Measurements from ENCODE around the gene RAD51AP1. TPM values are rescaled to one million over a fixed set of nuclear protein-coding genes. Genes with fewer than 3 reads are reported as not detected.
"Not testable (repeated sequence)": the region's sequence is repeated elsewhere in the genome, so short reads cannot be mapped to it uniquely, and the experiment has no call there.

RAD51AP1 gene
- 4.1 and 8.5 TPM in 2 replicates for total RNA-seq

- DNase-seq (ENCODE audit: extremely low read depth, low read depth, low spot score): peak; percentile 93
These were observed at the start of gene RAD51AP1 for GRCh38 chr12:4538207-4539160. TSS of gene RAD51AP1 (plus strand) at chr12:4538890. CDS start at chr12:4538940, 50 bp downstream.

DNA sequence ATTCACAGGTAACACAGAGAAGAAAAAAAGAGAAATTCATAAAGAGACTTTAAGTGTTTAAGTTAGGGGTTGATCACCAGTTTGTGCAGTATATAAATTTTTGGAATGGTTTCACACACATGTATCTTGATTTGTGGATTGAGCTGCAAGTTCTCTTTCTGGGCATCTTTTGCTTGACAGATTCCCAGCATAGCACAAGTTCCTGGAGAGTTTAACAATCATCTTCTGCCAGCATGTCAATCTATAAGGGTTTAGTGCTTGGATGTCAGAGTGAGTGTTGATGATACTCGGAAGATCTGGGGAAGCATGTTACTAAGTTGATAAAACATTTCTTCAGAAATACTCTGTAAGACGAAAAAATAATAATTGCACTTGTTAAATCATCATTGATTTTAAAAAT lies 49.1 kb upstream of the RAD51AP1 start:
- DNase-seq (ENCODE audit: extremely low read depth, low read depth, low spot score): no peak

DNA sequence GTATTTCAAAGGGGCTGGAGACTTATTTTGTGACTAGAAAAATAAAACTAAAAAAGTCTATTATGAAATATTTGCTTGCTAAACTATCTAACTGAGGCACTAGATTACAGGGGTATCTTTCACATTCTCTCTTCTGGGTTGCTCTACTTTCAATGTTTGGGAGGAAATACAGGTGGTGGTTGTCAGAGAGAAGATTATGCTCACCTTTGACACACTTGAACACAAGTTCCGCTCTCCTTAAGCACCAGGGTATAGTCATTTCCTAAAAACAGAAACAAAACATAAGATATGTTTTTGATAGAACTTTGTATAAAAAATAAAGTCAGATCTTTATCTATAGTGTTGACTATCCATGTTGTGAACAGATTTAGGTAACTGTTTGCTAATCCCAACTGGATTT lies 47.7 kb upstream of the RAD51AP1 start:
- no peak for DNase-seq (ENCODE audit: extremely low read depth, low read depth, low spot score)

DNA sequence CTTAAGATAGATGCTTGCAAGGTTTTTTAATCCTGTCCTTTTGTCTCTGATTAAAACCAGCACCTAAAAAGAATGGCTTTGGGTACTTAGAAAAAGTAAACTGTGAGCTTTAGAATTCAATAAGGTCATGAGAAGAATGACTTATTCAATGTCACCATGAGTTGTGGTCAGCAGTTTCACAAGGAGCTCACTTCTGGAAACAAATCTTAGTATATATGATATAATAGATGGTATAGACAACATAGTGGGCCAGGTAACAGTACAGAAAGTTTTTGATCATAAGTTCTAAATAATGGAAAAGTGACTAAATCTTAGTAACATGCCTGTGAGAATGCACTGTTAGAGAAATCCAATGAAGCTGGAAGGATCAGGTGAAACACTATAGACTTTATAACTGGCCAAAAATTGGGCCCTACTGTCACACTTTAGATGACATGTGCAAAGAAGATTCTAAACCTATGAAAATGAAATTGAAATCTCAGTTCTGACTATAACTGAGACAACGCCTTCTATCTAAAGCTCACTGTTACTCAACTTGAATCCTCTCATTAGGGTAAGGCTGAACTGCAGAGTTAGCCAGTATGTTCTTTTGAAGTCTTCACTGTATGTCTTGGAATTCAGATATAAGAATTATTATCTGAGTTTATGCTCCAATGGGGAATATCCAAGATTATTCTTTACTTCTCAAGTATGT lies 42.4 kb upstream of the RAD51AP1 start:
- no peak for DNase-seq (ENCODE audit: extremely low read depth, low read depth, low spot score)

- no peak for DNase-seq (ENCODE audit: extremely low read depth, low read depth, low spot score)
These were observed 39.5 kb upstream of the RAD51AP1 start for GRCh38 chr12:4499186-4499585.

- DNase-seq (ENCODE audit: extremely low read depth, low read depth, low spot score): no peak
These were observed 33.2 kb upstream of the RAD51AP1 start for GRCh38 chr12:4505376-4505986.

GRCh38 chr12:4506430-4506829 lies 32.3 kb upstream of the RAD51AP1 start:
- no peak for DNase-seq (ENCODE audit: extremely low read depth, low read depth, low spot score)

DNA sequence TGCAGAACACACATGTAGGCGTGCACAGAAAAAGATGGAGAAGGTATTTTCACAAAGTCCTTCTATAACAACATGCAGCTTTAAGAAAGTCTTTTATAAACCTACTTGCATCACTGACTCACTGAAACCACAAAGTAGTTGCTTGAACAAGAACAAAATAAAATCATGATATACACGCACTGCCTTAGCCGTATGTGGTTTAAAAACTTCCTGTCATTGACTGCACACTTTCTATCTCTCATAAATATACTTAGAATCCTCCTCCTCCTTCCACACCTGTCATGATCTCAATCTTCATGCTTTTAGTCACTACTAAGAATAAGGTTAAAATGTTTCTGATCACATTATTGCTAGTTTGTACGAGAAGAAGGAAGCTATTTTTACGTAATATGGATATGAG lies 31.8 kb upstream of the RAD51AP1 start:
- no peak for DNase-seq (ENCODE audit: extremely low read depth, low read depth, low spot score)

DNA sequence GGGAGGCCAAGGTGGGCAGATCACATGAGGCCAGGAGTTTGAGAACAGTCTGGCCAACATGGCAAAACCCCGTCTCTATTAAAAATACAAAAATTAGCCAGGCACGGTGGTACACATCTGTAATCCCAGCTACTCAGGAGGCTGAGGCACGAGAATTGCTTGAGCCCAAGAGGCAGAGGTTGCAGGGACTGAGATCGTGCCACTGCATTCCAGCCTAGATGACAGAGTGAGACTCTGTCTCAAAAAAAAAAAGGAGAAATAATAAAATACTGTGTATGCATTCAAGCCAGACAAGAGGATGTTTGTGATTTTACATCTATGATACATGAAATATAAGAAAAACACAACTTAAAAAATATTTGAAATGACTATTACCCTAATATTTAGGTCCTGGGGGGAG lies 30.2 kb upstream of the RAD51AP1 start:
- DNase-seq (ENCODE audit: extremely low read depth, low read depth, low spot score): not testable (repeated sequence)

DNA sequence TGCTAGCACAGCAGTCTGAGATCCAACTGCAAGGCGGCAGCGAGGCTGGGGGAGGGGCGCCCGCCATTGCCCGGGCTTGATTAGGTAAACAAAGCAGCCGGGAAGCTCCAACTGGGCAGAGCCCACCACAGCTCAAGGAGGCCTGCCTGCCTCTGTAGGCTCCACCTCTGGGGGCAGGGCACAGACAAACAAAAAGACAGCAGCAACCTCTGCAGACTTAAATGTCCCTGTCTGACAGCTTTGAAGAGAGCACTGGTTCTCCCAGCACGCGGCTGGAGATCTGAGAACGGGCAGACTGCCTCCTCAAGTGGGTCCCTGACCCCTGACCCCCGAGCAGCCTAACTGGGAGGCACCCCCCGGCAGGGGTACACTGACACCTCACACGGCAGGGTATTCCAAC lies 29.4 kb upstream of the RAD51AP1 start:
- DNase-seq (ENCODE audit: extremely low read depth, low read depth, low spot score): not testable (repeated sequence)

DNA sequence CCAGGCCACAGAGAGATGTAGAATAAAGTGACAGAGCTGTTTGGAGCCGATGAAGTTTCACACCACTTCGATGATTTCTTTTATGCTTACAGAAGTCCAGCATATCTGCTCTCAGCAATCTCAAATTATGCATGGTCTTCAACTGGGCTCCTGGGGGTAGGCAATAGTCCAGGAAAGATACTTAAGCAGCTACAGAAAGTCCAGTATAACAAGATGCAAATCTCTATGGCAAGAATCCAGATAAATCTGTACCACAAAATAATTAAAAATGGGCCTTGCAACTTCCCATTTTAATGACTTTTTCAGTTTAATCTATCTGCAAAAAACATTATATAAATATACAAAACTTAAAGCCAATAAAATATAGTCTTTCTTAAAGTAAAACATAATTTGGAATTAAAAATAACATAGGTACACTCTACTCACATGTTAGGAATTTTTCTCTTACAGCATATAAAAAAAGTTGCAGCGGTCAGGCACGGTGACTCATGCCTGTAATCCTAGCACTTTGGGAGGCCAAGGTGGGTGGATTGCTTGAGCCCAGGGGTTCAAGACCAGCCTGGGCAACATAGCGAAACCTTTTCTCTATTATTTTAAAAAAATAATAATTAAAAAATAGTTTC lies 20.5 kb upstream of the RAD51AP1 start:
- no peak for DNase-seq (ENCODE audit: extremely low read depth, low read depth, low spot score)

GRCh38 chr12:4523443-4523842 lies 15.2 kb upstream of the RAD51AP1 start:
- DNase-seq (ENCODE audit: extremely low read depth, low read depth, low spot score): not testable (repeated sequence)

- DNase-seq (ENCODE audit: extremely low read depth, low read depth, low spot score): no peak
These were observed 11.7 kb upstream of the RAD51AP1 start for GRCh38 chr12:4526923-4527546.

DNA sequence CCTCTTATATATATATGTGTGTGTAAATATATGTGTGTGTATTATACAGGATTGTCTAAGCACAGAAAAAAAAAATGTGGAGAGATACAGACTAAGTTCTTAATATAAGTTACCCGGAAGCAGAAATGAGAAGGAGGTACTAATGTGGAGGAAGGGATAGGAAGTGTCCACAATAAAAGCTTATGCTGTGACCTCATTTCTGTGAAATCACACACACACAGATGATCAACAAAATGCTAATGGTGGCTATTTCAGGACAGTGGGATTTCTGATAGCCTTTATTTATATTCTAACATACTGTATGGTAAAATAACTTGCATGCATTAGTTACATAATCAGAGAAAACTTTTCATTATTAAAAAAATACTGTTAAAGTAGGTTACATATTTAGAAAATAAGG lies 8.5 kb upstream of the RAD51AP1 start:
- no peak for DNase-seq (ENCODE audit: extremely low read depth, low read depth, low spot score)

DNA sequence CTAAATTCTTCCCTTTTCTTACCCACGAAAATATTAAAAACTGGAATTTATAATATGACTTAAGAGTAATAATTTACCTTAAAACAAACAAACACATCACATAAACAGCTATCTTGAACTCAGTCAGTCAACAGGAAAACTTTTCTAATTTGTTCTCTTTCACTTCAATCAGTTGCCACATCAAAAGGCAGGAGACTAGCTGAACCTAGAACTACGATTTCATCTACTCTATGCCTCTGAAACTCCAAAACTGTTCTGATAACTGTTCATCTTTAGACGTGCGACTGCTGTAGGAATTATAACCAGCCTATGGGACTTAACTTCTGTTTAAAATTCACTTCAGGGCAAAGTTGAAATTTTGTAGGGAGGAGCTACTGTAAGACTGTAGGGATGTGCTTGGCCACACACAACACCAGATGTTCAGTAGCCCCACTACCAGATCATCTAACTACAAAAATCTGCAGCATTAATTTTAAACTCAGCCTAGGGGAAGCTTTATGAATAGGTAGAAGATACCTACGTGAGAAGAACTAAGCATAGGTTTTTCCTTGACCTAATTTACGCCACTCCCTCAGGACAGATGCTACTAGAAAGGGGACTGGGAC lies 7.6 kb upstream of the RAD51AP1 start:
- no peak for DNase-seq (ENCODE audit: extremely low read depth, low read depth, low spot score)

GRCh38 chr12:4535092-4535491 lies 3.6 kb upstream of the RAD51AP1 start:
- DNase-seq (ENCODE audit: extremely low read depth, low read depth, low spot score): no peak

DNA sequence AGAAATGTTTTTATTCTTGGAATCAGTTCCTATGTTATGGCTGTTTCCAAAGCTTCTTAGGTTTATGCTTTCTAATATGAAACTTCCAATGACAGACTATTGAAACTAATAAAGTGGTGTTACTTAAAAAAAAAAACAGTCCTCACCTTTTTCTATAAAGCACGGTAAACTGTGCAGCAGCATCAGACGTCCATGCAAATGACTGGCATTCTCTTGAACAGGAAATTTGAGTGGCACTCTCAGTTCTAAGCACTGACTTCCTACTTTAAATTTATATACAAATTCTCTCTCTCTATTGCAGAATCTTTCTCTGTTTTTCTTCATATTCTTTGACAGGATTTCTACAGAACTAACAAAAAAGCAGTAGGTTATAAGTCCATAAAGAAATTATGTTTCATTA lies 2.8 kb upstream of the RAD51AP1 start:
- no peak for DNase-seq (ENCODE audit: extremely low read depth, low read depth, low spot score)

DNA sequence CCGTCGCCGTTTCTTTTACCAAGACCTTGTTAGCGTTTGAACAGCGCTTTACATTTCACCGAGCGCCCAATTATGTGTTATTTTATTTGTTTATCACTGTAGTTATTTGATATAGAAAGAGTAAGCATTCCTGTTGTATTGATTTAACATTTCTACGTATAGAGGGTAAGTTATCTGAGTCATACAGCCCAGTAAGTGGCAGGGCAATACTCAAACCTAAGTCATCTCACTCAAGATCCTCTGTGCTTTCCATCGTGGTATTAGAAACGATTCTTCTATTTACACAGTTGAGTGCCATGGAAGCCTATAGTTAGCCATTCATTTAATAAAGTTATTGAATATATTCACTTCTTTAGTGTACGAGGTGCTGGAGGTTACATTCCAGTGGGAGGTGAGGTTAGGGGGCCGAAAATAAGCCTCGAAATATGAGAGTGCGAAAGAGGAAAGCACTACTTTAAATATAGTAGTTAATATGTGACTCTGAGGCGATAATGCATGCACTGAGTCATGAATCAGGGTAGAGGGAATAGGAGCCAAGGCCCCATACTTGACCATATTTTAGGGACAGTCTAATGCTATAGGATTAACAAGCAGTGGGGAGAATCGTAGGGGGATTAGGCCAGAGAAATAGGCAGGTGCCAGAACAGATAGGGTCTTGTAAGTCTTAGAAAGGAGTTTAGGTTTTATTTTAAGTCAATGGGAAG lies 629 bp downstream of the RAD51AP1 start:
- DNase-seq (ENCODE audit: extremely low read depth, low read depth, low spot score): no peak

- DNase-seq (ENCODE audit: extremely low read depth, low read depth, low spot score): no peak
These were observed 1.5 kb downstream of the RAD51AP1 start for GRCh38 chr12:4540170-4540569.

DNA sequence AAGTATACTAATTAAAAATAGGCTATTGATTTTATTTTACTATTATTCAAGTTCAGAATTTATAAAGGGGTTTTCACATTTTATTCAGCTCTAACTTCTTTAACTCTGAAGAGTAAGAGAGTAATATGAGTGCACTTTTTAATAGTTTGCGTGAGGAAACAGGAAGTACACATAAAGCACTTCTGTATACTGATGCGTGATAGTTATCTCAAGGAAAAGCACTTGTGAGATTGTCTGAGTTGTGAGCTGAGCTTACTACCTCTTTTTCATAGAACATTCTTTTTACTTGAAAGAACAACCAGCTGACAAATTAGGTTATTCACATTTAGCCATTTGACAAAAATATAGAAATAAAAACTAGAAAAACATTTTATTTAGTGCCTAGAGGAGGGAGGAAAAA lies 1.9 kb downstream of the RAD51AP1 start:
- no peak for DNase-seq (ENCODE audit: extremely low read depth, low read depth, low spot score)
